PFSK-1 (cell line): ENCODE measurements around the gene NCOA1.

Experiments
- FOXP2 ChIP-seq: optimal IDR thresholded peaks from 2 replicates; pipeline ENCODE3; 2011; ENCODE audit warnings: borderline replicate concordance, control low read depth, inconsistent platforms; ENCODE audit not compliant: insufficient read depth; ENCODE audit errors: extremely low read length, extremely low read depth
- POLR2AphosphoS5 ChIP-seq: IDR thresholded peaks from 2 replicates; pipeline ENCODE4 v1.6.1; 2012; ENCODE audit warnings: low read depth, mild to moderate bottlenecking, control low read depth, low read length, moderate library complexity
- SIN3A ChIP-seq: IDR thresholded peaks from 2 replicates; pipeline ENCODE4 v1.6.1; 2012; ENCODE audit warnings: mild to moderate bottlenecking, low read length, moderate library complexity, borderline replicate concordance; ENCODE audit not compliant: insufficient read depth
- TAF1 ChIP-seq: IDR thresholded peaks from 2 replicates; pipeline ENCODE4 v1.6.1; 2012; ENCODE audit warnings: low read length, control low read depth, borderline replicate concordance; ENCODE audit not compliant: insufficient read depth
- TF ChIP-seq, protein P1 (sequence below), 2 experiments: IDR thresholded peaks; 2 replicates each; pipeline versions ENCODE4 v1.6.1 to v1.8.0; 2011 to 2012; ENCODE audit warnings: low read depth in 2 of 2, low read length in 2 of 2, control low read depth in 1 of 2, inconsistent platforms in 1 of 2, mild to moderate bottlenecking in 1 of 2, moderate library complexity in 1 of 2; ENCODE audit not compliant: insufficient read depth in 1 of 2

DNA sequence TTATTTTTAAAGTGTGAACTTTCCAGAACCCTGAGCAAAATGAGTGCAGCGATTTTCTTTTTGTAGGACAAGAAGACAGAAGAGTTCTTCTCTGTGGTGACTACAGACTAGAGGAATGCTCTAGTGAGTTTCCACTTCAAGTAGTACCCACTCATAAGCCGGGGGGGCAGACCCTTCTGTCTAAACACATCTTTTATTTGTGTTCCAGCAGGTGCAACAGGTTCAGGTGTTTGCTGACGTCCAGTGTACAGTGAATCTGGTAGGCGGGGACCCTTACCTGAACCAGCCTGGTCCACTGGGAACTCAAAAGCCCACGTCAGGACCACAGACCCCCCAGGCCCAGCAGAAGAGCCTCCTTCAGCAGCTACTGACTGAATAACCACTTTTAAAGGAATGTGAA lies 277.0 kb downstream of the NCOA1 start:
- TF ChIP-seq, protein P1, sequence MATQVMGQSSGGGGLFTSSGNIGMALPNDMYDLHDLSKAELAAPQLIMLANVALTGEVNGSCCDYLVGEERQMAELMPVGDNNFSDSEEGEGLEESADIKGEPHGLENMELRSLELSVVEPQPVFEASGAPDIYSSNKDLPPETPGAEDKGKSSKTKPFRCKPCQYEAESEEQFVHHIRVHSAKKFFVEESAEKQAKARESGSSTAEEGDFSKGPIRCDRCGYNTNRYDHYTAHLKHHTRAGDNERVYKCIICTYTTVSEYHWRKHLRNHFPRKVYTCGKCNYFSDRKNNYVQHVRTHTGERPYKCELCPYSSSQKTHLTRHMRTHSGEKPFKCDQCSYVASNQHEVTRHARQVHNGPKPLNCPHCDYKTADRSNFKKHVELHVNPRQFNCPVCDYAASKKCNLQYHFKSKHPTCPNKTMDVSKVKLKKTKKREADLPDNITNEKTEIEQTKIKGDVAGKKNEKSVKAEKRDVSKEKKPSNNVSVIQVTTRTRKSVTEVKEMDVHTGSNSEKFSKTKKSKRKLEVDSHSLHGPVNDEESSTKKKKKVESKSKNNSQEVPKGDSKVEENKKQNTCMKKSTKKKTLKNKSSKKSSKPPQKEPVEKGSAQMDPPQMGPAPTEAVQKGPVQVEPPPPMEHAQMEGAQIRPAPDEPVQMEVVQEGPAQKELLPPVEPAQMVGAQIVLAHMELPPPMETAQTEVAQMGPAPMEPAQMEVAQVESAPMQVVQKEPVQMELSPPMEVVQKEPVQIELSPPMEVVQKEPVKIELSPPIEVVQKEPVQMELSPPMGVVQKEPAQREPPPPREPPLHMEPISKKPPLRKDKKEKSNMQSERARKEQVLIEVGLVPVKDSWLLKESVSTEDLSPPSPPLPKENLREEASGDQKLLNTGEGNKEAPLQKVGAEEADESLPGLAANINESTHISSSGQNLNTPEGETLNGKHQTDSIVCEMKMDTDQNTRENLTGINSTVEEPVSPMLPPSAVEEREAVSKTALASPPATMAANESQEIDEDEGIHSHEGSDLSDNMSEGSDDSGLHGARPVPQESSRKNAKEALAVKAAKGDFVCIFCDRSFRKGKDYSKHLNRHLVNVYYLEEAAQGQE (IDR thresholded peaks at IDR 0.05; ENCODE audit: insufficient read depth in 1 of 2, low read depth in 2 of 2, low read length in 2 of 2), result no peak
- TF ChIP-seq POLR2AphosphoS5 (no peak), TAF1 (no peak), SIN3A (no peak), FOXP2 (no peak)
